NCI-H2107 (cell line): ENCODE measurements around the gene KBTBD13.
"Not testable (repeated sequence)": the region's sequence is repeated elsewhere in the genome, so short reads cannot be mapped to it uniquely, and the experiment has no call there.

Experiments used
- DNase-seq: peaks from one replicate; lab custom pipeline; 2025; lab: John Stamatoyannopoulos, UW

Gene KBTBD13

GRCh38 chr15:65089206-65089824 is 12.8 kb downstream of the KBTBD13 start:
- no peak for DNase-seq

GRCh38 chr15:65091946-65092770 is 15.6 kb downstream of the KBTBD13 start:
- no peak for DNase-seq

GRCh38 chr15:65092911-65093792 is 16.6 kb downstream of the KBTBD13 start:
- DNase-seq: no peak

- DNase-seq: not testable (repeated sequence)
Measured at GRCh38 chr15:65093793-65094170, 17.2 kb downstream of the KBTBD13 start.

GRCh38 chr15:65094294-65094995 is 17.9 kb downstream of the KBTBD13 start:
- DNase-seq: no peak

GRCh38 chr15:65095011-65095746 is 18.6 kb downstream of the KBTBD13 start:
- no peak for DNase-seq

- no peak for DNase-seq
Measured at GRCh38 chr15:65095747-65096104, 19.2 kb downstream of the KBTBD13 start.

- DNase-seq: no peak
Measured at GRCh38 chr15:65096481-65097385, 20.2 kb downstream of the KBTBD13 start.

- no peak for DNase-seq
Measured at GRCh38 chr15:65097651-65098263, 21.2 kb downstream of the KBTBD13 start.

- DNase-seq: no peak
Measured at GRCh38 chr15:65099336-65099735, 22.8 kb downstream of the KBTBD13 start.

- DNase-seq: not testable (repeated sequence)
Measured at GRCh38 chr15:65099801-65100200, 23.3 kb downstream of the KBTBD13 start.

- DNase-seq: no peak
Measured at GRCh38 chr15:65100442-65100841, 23.9 kb downstream of the KBTBD13 start.

- DNase-seq: no peak
Measured at GRCh38 chr15:65101411-65101890, 24.9 kb downstream of the KBTBD13 start.

GRCh38 chr15:65101891-65102708 is 25.6 kb downstream of the KBTBD13 start:
- no peak for DNase-seq

GRCh38 chr15:65102912-65103311 is 26.4 kb downstream of the KBTBD13 start:
- DNase-seq: no peak

GRCh38 chr15:65105038-65105437 is 28.5 kb downstream of the KBTBD13 start:
- DNase-seq: no peak

GRCh38 chr15:65106011-65106590 is 29.6 kb downstream of the KBTBD13 start:
- no peak for DNase-seq

GRCh38 chr15:65110676-65111292 is 34.2 kb downstream of the KBTBD13 start:
- no peak for DNase-seq
